ENCODE data around the gene ZNF302. TPM values are rescaled to one million over a fixed set of nuclear protein-coding genes. Genes with fewer than 3 reads are reported as not detected.
"Not testable (repeated sequence)": the region's sequence is repeated elsewhere in the genome, so short reads cannot be mapped to it uniquely, and the experiment has no call there.

The ZNF302 gene
- polyA plus RNA-seq, 4 donors = 65.7 to 91.2 (median 85.1) TPM

- DNase-seq (ENCODE audit: low read depth in 4 of 4, low spot score in 3 of 4) = no peak
Measured at GRCh38 chr19:34669305-34669704, 8.2 kb upstream of the ZNF302 start.

- no peak for DNase-seq (ENCODE audit: low read depth in 4 of 4, low spot score in 3 of 4)
Measured at GRCh38 chr19:34671972-34672371, 5.5 kb upstream of the ZNF302 start.

GRCh38 chr19:34673590-34673989 lies 3.9 kb upstream of the ZNF302 start:
- DNase-seq (ENCODE audit: low read depth in 4 of 4, low spot score in 3 of 4) = no peak

GRCh38 chr19:34675250-34675649 lies 2.2 kb upstream of the ZNF302 start:
- no peak for DNase-seq (ENCODE audit: low read depth in 4 of 4, low spot score in 3 of 4)

DNA sequence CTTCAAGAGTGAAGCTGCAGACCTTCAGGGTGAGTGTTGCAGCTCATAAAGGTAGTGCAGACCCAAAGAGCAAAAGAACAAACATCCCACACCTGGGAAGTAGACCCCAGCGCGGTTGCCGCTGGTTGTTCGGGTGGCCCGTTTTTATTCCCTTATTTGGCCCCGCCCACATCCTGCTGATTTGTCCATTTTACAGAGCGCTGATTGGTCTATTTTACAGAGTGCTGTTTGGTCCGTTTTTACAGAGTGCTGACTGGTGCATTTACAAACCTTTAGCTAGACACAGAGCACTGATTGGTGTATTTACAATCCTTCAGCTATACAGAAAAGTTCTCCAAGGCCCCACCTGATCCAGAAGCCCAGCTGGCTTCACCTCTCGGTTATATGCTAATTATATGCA lies 1.6 kb upstream of the ZNF302 start:
- DNase-seq (ENCODE audit: low read depth in 4 of 4, low spot score in 3 of 4) = no peak

DNA sequence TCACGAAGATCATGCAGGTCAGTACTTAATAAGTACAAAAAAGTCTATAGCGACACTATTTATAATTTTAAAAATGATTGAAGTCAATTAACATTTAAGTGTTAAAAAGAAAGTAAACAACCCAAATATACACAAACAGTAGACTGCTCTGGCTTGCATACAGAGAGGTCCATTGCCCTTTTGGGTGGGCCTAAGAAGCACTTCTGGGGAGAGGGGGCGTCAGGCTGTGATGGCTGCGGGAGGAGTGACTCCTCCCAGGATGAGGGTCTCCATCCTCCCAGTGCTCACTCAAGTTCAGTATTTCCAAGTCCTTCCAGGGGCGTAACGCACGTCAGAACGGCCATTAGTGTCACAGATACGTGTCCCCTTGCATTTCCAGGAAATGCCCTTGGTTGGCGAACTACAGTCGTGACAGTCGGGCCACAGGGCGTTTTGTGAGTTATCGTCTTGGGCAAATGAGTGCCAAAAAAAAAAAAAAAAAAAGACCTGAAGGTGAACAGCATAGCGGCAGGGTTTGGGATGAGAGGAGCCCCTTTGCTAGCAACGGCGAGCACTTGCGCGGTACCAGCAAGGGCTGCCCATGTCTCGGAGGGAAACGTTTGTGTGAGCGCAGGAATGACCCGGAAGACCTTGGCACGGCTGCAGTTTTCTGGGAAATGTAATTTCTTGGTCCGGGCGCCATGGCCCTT lies 637 bp upstream of the ZNF302 start, which contains the start of gene SCGB2B2:
TSS of gene SCGB2B2 (minus strand) at position 463 of the 689 bp plus-strand sequence. CDS start 82,596 bp downstream, outside the sequence.
- peak; percentile 2 to 76 (median 49) for DNase-seq (ENCODE audit: low read depth in 4 of 4, low spot score in 3 of 4)

DNA sequence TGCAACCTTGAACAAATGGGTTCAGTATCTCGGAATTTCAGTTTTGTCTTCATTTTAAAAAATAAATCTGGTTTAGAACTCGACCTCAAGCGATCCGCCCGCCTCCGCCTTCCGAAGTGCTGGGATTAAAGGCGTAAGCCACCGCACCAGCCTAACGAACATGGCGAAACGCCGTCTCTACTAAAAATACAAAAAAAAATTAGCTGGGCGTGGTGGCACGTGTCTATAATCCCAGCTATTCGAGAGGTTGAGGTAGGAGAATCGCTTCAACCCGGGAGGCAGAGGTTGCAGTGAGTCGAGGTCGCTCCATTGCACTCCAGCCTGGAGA lies 571 bp downstream of the ZNF302 start:
- DNase-seq (ENCODE audit: low read depth in 4 of 4, low spot score in 3 of 4) = no peak

GRCh38 chr19:34678421-34678820 lies 943 bp downstream of the ZNF302 start:
- no peak for DNase-seq (ENCODE audit: low read depth in 4 of 4, low spot score in 3 of 4)

- DNase-seq (ENCODE audit: low read depth in 4 of 4, low spot score in 3 of 4) = no peak
Measured at GRCh38 chr19:34681478-34681877, 4.0 kb downstream of the ZNF302 start.

GRCh38 chr19:34685266-34685665 lies 7.8 kb downstream of the ZNF302 start:
- not testable (repeated sequence) for DNase-seq (ENCODE audit: low read depth in 4 of 4, low spot score in 3 of 4)

- DNase-seq (ENCODE audit: low read depth in 4 of 4, low spot score in 3 of 4) = no peak
Measured at GRCh38 chr19:34686455-34686854, 9.0 kb downstream of the ZNF302 start.

GRCh38 chr19:34687348-34687747 lies 9.9 kb downstream of the ZNF302 start:
- DNase-seq (ENCODE audit: low read depth in 4 of 4, low spot score in 3 of 4) = no peak

- DNase-seq (ENCODE audit: low read depth in 4 of 4, low spot score in 3 of 4) = no peak
Measured at GRCh38 chr19:34688592-34688991, 11.1 kb downstream of the ZNF302 start.

- no peak for DNase-seq (ENCODE audit: low read depth in 4 of 4, low spot score in 3 of 4)
Measured at GRCh38 chr19:34690372-34690771, 12.9 kb downstream of the ZNF302 start.

DNA sequence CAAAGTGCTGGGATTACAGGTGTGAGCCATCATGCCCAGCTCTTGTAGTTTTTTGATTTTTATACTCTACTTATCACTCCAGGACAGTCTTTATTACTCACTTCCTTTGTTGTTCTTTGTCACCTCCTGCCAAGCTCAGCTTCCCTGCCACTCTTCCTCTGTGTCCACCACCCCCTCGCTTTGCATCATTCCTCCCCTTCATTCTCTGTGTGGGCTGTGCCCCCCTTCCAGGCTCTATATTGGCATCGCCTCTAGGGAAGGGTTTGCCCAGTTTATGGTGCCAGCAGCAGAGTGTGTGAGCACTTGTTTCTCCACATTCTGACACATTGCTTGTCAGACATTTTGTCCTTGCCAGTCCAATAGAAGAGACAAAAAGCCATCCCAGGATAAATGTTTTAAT lies 15.1 kb downstream of the ZNF302 start:
- no peak for DNase-seq (ENCODE audit: low read depth in 4 of 4, low spot score in 3 of 4)

GRCh38 chr19:34707661-34708060 lies 30.2 kb downstream of the ZNF302 start:
- no peak for DNase-seq (ENCODE audit: low read depth in 4 of 4, low spot score in 3 of 4)

GRCh38 chr19:34711890-34712289 lies 34.4 kb downstream of the ZNF302 start:
- no peak for DNase-seq (ENCODE audit: low read depth in 4 of 4, low spot score in 3 of 4)

DNA sequence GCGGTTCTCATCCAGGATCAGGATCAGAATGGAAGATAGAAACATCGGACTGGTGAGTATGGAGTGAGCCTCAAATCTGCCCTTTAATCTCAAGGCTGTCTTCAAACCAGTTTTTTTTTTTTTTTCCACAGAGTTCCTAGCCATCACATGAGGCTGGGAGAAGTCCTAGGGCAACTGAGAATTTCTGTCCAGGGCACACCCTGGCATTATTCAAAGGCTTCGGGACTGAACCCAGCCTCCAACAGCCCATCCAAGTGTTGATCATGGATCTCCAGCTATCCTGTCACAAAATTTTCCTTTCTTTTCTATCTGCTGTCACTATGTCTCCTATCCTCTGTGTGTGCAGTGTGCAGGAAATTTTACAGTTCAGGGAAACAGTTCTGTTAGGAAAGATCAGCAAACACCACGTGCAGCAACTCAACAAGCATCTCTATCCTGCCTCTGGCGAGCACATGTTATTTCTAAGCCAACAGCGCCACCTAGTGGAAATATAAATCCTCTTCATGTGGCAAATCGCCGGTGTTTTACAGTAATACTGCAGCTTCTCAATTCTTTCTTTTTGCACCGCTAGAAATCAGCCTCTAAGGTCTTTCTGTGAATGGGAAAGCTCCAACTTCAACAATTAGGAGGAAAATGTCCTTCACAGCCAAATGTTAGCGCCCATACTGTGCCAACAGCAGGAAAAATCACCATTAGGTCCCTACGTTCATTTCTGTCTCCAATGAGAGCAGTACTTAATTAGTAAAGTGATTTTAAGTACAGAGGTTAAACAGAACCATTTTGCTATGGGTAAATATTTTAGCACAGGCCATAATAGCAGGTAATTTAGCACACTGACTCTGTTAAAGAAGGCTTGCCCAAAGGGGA lies 35.1 kb downstream of the ZNF302 start:
- peak; percentile 41 to 54 (median 42) for DNase-seq (ENCODE audit: low read depth in 4 of 4, low spot score in 3 of 4)

DNA sequence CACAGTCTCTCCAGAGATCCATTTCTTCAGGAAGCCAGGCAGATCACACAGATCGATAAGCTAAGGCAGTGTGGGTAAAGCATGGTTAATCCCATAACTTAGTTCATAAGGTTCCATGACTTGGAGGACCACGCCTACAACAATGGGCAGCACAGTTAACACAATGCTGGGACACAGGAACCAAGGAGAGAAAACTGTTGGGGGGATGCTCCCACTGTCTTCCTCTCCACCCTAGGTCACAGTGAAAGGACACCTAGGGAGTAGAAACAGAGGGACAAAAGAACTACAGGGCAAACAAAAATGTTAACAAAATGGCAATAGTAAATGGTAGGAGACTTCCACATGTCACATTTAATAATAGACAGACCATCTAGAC lies 35.8 kb downstream of the ZNF302 start:
- no peak for DNase-seq (ENCODE audit: low read depth in 4 of 4, low spot score in 3 of 4)

DNA sequence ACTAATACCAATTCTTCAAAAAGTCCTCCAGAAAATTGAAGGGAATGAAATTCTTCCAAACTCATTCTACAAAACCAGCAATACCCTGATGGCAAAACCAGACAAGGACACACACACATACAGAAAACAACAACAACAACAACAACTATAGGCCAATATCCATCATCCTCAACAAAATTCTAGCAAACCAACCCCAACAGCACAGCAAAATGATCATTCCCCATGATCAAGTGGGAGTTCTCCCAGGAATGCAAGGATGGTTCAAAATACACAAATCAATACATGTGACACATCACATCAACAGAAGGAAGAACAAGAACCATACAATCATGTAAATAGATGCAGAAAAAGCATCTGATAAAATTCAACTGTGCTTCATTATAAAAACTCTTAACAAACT lies 37.9 kb downstream of the ZNF302 start:
- no peak for DNase-seq (ENCODE audit: low read depth in 4 of 4, low spot score in 3 of 4)

- DNase-seq (ENCODE audit: low read depth in 4 of 4, low spot score in 3 of 4) = no peak
Measured at GRCh38 chr19:34722353-34722752, 44.9 kb downstream of the ZNF302 start.

DNA sequence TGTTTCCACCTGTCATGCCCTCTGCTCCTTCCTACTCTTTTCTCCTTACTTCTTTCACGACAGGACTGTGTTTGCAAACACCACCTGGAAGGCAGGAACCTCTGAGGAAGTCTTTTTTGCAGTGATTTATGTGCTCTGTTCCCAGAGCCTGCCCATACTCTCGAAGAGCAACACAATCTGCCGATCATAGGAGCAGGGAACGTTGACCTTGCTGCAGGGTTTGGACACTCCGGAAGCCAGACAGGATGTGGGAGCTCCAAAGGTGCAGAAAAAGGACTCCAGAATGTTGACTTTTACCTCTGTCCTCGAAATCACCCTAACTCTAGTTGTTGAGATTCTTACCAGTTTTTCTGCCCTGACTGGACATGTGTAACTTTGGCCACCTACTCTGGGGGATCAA lies 47.9 kb downstream of the ZNF302 start:
- DNase-seq (ENCODE audit: low read depth in 4 of 4, low spot score in 3 of 4) = no peak
